RPMI8226 (cell line): ENCODE results near the gene LRRFIP2.
"Not testable (repeated sequence)": the region's sequence is repeated elsewhere in the genome, so short reads cannot be mapped to it uniquely, and the experiment has no call there.

Experiments
- DNase-seq: peaks from one replicate; pipeline ENCODE4 v3.0.0-alpha.2; 2015

LRRFIP2 gene, protein sequence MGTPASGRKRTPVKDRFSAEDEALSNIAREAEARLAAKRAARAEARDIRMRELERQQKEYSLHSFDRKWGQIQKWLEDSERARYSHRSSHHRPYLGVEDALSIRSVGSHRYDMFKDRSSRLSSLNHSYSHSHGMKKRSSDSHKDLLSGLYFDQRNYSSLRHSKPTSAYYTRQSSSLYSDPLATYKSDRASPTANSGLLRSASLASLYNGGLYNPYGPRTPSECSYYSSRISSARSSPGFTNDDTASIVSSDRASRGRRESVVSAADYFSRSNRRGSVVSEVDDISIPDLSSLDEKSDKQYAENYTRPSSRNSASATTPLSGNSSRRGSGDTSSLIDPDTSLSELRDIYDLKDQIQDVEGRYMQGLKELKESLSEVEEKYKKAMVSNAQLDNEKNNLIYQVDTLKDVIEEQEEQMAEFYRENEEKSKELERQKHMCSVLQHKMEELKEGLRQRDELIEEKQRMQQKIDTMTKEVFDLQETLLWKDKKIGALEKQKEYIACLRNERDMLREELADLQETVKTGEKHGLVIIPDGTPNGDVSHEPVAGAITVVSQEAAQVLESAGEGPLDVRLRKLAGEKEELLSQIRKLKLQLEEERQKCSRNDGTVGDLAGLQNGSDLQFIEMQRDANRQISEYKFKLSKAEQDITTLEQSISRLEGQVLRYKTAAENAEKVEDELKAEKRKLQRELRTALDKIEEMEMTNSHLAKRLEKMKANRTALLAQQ

DNA sequence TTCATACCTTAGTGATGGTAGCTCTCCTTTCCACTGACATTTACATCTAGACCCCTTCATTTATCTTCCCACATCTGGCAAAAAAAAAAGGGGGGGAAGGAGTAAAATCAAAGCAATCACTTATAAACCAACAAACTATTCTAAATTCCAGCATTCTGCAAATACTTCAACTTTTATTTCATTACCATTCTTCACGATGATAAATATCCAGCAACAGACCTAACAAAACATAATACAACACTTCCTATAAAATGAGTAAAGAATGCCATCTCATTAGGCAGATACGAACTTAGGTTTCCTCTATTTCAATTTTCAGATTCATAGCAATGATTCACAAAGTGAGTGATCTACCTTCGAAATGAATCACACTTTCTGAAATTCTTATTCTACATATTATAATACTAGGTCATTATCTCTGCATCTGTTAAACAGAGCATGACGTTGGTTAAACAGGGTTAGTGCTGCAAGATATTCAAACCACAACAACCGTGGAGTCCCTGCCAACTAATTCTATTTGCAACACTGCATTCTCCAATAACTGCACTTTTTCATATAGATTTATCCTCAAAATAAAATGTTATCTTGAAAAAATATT lies at the start of gene LRRFIP2:
TSS of gene LRRFIP2 (minus strand) at position 51 of the 595 bp plus-strand sequence. CDS start 25,599 bp downstream, outside the sequence.
- no peak for DNase-seq

DNA sequence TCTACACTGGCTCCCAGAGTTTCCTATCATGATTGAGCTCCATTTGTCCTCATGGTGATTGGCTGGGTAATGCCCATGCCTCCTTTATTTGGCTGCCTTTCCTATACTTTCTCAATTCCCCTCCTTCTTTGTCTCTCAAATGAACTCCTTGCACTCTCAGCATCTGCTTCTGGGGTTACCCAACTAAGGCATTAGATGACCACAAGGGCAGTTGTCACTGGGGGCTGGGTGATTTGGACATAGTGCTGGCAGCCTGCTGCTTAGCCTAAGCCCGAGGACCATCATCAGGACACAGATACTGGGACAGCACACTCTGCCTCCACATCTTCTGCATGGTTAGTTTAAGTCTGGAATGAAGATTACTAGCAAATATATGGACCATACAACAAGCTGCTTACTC lies 49.2 kb upstream of the LRRFIP2 start:
- DNase-seq, result peak; percentile 20

DNA sequence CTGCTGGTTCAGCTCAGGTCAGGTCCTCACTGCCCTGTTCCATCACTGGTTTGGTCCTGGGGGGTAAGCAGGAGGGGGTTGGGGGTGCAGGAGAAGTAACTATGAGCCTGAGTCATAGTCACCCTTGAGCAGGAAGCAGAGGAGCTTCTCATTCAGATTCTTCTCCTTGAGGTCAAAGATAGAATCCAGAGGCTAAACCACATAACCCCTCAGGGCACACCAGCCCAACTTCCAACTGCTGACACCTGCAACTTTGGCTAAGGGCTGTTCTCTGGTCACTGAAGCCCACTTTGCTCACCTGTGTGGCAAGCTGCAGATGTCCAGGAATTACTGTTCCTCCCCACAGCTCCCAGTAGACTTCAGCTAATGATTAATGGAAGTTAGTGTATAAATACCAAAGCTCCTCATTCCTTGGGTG lies 48.8 kb upstream of the LRRFIP2 start:
- peak; percentile 78 for DNase-seq

DNA sequence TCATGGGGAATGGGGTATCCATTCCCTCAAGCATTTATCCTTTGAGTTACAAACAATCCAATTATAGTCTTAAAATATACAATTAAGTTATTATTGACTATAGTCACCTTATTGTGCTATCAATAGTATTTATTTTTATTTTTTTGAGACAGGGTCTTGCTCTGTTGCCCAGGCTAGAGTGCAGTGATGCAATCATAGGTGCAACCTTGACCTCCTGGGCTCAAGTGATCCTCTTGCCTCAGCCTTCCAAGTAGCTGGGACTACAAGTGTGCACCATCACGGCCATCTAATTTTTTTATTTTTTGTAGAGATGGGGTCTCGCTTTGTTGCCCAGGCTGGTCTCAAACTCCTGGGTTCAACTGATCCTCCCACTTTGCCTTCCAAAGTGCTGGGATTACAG lies 48.2 kb upstream of the LRRFIP2 start:
- DNase-seq, result not testable (repeated sequence)

DNA sequence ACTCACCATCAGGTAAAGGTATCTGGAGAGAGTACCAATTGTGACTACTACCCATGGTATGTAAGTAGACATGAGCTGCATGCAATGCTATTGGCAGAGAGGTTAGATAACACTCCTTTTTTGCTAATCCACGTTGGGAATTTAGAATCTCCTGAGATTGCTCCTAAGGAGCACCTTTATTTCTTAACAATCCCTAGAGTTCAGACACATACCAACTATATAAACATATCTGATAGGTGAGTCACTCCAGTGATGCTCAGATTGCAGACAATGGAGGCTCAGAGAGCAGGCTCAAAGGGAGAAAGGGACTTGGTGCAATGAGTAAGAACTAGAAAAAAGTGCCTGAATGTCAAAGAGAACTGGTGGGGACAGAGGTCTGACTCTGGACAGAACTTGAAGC lies 47.0 kb upstream of the LRRFIP2 start:
- no peak for DNase-seq

DNA sequence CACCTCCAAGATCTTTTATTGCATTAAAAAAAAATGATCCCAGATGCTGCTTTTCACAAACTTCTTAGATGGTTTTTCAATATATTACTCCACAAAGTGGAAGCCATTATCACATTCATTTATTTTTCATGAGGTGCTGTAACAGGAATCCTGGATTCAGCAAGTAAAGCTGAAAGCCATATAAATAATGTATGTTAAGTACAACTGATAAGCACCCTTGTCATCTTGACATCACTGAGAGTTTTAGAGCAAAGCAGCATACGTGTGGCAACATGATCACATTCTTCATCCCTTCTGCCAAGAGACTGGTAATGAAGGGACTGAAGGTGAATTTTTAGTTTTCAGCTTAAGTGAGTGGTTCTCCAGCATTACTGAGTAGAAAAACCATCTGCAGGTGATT lies 44.9 kb upstream of the LRRFIP2 start:
- no peak for DNase-seq

DNA sequence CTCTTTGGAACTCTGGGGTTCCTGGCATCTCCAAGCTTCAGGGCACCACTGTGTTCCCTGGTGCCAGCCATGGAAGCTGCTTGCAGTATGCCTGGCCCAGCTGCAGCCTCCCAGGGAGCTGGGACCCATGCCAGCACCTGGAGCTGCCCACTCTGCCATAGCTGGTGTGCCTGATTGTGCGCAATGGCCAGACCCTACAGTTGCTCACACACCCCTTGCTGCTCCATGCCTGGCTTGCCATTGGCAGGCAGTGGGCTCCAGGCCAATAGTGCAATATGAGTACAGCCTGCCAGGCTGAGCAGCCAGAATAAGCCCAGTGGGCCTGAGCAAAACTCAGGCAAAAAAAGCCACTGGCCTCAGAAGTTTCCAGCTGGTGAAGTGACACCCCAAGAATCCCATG lies 43.8 kb upstream of the LRRFIP2 start:
- DNase-seq, result no peak

DNA sequence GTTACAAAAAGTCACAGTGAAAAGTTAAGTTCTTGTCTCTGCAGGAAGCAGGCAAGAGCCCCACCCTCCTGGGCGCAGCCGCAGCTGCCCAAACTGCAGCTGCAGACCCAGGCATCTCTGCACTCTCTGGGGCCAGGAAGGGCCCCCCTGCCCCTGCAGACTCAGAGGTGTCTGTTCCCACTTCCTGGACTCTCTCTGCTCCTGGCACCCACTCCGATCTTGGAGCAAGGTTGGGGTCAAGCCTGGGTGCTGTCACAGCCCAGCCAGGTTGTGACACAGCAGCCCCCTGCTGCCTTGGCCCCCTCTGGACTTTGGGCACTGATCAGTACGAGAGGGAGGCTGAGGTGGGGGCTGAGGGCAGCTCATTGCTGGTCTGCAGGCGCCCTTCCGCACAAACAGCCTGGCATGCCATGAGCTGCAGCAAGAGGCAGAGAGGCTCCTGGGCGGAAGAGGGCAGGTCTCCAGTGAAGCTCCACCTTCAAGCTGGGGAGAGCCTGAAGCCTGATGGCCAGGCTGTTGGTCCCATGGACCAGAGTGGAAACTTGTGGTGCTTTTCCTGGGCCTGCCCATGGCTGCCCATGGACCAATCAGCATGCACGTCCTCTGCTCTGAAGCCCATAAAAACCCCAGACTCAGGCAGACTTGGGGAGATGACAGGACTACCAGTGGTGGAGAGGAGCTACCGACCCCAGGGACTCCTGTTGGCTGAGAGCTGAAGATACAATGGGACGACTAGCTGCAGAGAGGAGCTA lies 42.9 kb upstream of the LRRFIP2 start:
- DNase-seq, result no peak

DNA sequence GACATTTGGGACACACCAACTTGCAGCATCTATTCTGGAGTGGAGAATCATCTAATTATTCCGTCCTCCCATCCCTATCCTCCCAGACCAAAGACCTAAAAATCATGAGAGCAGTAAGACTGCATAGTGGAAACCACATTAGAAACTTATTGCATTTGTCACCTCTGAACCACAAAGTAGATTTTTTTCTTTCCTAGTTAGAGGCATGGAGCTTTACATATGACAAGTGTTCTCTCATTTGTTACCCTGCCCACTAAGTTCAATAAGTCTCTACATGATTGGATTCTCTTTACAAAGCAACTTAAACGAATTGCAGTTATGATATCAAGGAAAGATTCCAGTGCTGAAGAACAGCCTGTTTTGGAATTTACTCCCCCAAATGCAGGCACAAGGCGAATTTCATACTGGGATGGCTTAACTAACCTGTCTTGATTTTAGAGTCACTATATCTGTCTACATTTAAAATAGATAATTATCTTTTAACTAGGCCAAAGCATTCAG lies 42.3 kb upstream of the LRRFIP2 start:
- DNase-seq, result no peak

DNA sequence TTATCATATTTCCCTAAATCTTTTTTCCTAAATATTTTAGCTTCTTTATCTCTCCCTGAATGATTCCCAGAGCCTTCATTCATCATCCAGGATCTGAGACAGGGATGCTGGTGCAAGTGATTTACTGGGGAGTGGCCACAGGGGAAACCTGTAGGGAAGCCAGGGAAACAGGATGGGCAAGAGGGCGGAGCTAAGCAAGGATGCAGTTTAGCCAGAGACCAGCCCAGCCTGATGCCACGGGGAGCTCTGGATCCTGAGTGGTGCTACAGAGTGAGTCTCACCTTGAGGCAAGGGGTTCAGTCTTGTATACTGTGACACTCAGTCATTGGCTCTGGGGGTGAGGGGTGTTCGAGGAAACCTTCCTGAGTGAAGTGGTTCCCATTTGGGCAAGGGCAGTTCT lies 39.7 kb upstream of the LRRFIP2 start:
- no peak for DNase-seq

DNA sequence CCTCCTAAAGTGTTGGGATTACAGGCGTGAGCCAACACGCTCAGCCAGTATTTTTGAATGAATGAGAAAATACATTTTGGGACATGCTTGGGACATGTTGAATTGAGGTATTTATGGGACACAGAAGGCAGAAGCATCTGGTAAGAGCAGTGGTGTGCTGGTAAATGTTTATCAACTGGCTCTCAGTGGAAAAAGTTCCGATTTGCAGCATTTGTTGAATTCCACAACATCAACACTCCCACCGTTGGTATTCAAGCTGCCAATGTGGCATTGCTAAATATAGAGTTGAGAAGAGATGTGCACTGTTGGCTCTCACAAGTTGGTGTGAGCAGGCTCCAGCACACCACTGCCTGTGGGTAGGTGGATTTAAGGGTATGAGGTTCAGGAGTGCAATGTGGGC lies 35.8 kb upstream of the LRRFIP2 start:
- DNase-seq, result no peak

DNA sequence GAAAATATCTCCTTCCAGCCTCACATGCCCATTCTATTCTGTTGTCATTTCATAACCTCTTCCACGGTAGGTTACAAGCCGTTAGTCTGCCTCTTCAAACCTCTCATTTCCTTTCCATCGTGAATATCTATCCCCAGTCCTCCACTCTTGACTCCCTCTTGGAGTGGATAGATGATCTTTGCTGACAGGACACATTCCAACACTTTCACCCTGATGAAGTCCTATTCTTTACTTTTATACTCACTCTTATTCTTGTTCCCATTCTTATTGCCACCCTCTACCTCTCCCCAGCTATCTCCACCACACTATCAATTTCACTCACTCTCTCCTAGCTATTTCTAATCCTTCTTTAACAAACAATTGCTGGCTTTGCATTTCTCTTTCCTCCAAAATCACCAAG lies 34.2 kb upstream of the LRRFIP2 start:
- DNase-seq, result not testable (repeated sequence)

DNA sequence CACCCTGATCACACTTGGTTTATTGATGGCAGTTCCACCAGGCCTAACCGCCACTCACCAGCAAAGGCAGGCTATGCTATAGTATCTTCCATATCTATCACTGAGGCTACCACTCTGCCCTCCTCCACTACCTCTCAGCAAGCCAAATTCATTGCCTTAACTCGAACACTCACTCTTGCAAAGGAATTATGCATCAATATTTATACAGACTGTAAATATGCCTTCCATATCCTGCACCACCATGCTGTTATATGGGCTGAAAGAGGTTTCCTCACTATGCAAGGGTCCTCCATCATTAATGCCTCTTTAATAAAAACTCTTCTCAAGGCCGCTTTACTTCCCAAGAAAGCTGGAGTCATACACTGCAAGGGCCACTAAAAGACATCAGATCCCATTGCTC lies 33.6 kb upstream of the LRRFIP2 start:
- DNase-seq, result not testable (repeated sequence)

DNA sequence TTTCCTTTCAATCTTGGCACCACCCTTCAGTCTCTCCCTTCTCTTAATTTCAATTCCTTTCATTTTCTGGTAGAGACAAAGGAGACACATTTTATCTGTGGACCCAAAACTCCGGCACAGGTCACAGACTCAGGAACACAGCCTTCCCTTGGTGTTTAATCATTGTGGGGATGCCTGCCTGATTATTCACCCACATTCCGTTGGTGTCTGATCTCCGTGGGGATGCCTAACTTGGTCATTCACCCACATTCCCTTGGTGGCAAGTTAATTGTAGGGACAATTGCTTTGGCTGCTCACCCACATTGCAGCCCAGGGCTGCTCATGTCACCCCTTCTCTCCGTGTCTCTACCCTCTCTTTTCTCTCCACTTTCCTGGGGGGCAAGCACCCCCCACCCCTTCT lies 31.7 kb upstream of the LRRFIP2 start:
- not testable (repeated sequence) for DNase-seq

DNA sequence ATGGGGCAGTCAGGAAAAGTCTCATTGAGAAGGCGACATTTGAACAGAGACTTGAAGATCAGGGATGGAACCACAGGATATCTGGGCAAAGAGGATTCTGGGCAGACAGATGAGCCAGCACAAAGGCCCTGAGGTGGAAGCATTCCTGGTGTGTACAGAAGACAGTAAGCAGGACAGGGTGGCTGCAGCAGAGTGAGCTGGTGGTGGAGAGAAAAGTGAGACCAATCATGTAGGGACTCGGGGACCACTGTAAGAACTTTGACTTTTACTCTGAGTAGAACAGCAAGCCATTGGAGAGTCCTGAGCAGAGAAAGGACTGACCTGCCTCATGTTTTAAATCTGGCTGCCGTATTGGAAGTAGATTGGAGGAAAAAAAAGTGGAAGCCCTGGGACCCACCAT lies 29.9 kb upstream of the LRRFIP2 start:
- DNase-seq, result no peak

DNA sequence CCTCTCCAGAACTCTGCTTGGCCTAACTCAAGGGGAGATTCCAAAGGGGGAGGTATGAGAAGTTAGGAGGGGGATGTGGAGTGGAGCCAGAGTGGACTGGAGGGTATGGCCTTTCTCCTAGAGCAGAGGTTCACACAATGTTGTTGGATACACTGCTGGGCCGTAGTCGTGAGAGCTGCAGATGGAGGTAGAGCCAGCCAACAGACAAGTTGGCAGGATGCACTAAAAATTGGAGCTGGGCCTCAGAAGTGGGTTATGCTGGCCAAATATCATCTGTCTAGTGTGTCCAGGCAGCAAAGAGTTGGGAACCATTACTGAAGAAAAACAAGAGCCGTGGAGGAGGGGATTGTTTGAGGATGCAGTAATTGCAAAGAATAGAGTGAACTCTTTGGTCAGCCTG lies 27.7 kb upstream of the LRRFIP2 start:
- no peak for DNase-seq

DNA sequence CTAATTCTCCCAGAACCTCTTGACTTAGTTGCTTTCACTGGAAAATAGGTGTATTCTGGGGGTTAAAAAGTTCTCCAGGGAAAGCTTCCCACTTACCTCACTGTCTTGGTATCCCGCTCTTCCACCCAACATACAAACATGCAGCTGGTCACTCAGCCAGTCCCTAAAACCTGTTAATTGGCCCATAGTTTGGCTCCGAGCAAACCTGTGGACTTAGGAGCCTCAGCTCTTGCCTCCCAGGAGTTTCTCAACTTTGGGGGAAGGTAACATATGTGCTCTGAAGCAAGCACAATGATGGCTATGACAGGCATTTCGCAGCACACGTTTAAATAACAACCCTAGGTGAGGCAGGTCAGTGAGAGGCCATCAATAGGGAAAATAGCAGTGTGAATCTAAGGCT lies 25.8 kb upstream of the LRRFIP2 start:
- DNase-seq, result no peak

DNA sequence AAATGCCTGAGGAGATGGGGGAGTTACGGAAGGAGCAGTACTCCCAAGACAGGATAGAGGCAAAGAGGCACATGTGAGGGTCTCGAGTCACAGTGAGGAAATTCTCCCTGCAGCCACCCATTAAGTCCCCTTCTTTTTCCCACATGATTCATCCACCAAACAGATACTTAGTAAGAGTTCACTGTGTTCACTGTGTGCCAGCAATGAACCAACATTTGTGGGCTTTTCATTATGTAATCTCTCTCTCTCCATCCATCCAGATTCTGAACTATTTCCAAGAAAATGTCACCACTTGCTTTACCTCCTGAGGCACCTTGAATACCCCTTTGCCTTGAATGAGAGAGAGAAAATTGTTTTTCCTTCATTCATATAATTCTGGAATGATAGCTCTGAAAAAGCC lies 24.6 kb upstream of the LRRFIP2 start:
- DNase-seq, result no peak

DNA sequence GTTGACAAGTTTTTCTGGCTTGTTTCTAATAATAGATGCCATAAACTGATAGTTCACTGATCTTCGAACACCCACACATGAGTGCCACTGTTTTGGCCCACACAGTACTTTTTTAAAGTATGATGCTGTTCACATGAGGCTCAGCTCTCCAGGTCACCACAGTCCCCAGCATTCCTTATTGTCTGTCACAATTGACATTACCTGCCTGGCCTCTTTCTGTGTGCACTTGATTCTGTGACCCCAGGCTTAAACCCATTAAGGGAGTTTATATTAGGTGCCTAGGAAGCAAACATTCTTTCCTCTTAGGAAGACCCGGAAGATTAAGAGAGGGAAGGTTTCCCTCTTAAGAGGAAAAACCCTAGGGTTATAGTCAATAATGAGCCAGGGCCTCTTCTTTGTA lies 24.2 kb upstream of the LRRFIP2 start:
- DNase-seq, result no peak

DNA sequence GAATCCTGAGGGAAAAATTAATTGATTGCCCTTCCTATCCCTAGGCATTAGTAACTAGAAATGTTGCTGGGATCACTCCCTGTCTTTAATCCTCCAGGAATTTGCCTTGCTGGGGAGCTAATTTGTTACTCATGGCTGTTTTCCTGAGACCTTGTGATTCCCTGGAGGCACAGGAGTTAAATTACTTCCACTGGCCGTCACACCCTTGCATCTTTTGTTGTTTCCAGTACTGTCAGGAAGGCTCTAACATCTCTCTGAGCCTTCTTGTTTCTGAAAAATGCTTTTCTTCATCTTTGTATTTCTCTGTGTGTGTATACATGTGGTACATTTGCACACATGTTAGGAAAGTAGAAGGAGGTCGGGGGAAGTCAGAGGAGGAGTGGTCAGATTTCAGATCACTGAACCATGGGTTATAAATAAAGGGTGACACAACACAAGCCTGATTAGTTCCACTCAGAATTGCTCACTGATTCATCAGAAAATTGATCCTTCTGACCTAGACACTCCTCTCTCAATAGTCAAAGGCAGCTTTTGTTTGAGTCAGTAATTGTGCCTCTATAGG lies 23.5 kb upstream of the LRRFIP2 start:
- no peak for DNase-seq

DNA sequence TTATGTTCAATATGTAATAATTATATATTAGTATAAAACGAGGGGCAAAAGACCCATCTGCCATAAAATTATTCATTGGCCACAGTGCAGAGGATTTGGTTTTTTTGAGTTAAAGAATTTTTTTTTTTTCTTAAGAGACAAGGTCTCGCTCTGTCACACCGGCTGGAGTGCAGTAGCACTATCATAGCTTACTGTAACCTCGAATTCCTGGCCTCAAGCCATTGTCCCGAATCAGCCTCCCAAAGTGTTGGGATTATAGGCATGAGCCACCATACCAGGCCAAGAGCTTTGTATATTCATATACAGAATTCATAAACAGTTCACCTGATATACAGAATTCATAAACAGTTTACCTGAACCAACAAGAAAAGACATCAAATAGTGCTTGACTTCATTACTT lies 20.2 kb upstream of the LRRFIP2 start:
- DNase-seq, result no peak

DNA sequence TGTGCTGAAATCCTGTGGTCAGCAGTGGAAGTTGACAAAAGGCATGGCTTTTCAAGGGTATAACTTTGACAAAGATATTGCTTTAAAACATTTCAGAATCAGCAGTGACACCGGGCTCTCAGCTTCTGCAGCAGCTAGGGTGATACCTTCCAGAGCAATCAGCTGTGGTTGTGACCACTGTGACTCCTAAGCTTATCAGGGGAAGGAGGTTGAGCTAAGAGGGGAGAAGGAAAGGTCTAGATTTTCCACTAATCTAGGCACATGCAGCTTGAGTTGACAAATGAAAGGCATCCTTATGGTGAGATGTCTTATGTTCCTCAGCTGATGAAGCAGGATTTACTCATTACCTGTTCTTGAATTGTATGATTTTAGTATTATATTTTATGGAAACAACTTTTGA lies 16.3 kb upstream of the LRRFIP2 start:
- DNase-seq, result no peak

DNA sequence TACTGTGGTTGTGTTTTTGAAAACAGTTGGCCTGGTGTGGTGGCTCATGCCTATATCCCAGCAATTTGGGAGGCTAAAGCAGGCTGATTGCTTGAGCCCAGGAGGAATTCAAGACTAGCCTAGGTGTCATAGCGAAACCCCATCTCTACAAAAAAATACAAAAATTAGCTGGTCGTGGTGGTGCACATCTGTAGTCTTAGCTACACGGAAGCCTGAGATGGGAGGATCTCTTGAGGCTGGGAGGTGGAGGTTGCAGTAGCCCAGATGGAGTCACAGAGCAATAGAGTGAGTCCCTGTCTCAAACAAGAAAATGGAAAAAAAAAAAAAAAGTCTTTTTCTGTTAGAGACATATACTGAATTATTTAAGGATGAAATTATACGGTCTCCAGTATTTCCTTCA lies 14.7 kb upstream of the LRRFIP2 start:
- no peak for DNase-seq
